Measurements from ENCODE around the gene HIC1. TPM values are rescaled to one million over a fixed set of nuclear protein-coding genes. Genes with fewer than 3 reads are reported as not detected.

The HIC1 gene
- total and polyA plus RNA-seq, 9 of the 15 experiments (the other 6 are each of a cell fraction or from before 2014, with no cell fraction given), result 0.01 to 2.5 (median 0.18) TPM

DNA sequence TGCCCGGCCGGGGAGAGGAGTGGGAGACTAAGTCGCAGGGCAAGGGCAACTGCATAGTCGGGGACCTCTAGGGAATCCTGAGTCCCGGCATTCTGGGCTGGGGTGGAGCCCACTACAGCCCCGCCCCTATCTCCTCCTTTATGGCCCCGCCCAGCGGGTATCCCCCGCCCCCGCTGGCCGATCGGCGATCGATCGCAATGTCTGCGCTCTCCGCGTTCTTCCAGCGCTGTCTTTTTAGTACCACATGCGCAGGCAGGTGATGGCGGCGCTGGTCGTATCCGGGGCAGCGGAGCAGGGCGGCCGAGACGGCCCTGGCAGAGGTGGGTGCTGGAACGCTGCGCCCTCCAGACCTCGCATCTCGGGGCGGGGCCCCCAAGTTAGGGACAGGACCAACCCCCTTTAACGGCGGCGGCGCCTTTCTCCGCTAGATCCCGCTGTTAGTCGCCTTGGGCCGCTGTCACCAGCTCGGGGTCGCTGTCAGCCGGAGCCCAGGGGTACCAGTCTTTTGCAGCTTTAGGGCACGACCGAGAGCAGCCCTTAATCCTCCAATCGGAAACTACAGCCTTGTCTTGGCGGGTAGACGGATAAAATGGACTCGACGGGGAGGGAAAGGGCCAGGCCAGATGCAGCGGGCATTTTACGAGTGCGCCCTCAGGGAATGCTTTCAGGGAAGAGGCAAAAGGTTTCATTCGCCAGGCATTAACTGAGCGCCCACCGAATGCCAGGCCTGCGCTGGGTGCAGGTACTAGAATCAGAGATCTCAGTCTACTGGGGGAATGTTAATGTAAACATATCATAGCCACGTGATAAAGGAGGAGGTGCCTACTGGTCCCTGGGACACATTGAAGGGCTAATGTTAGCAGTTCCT lies 24.8 kb upstream of the HIC1 start, which contains the start of gene DPH1 (continued):
- TF ChIP-seq NR3C1 (CRISPR knock-in tag; IDR thresholded peaks at IDR 0.05) (no peak), KLF10 (CRISPR knock-in tag; IDR thresholded peaks at IDR 0.05) (no peak), HDAC8 (tag; IDR thresholded peaks at IDR 0.05) (no peak), PTTG1 (tag; IDR thresholded peaks at IDR 0.05; ENCODE audit: low read depth) (no peak), ZNF76 (CRISPR knock-in tag; IDR thresholded peaks at IDR 0.05; ENCODE audit: borderline replicate concordance) (no peak), BCL6 (CRISPR knock-in tag; IDR thresholded peaks at IDR 0.05) (no peak), ZNF121 (CRISPR knock-in tag; conservative IDR thresholded peaks at IDR 0.05) (no peak), CHD1 (IDR thresholded peaks at IDR 0.05; ENCODE audit: low read length) (no peak), ZNF644 (tag; IDR thresholded peaks at IDR 0.05; ENCODE audit: low read depth) (no peak), CEBPB (tag; IDR thresholded peaks at IDR 0.05) (no peak), YBX1 (IDR thresholded peaks at IDR 0.05) (no peak), CBFB (CRISPR knock-in tag; IDR thresholded peaks at IDR 0.05) (no peak), SNIP1 (IDR thresholded peaks at IDR 0.05; ENCODE audit: low read depth) (no peak), ZNF316 (IDR thresholded peaks at IDR 0.05) (no peak), GTF2E2 (tag; IDR thresholded peaks at IDR 0.05) (no peak), GTF3C2 (IDR thresholded peaks at IDR 0.05; ENCODE audit: borderline replicate concordance, extremely low read depth, insufficient read length) (no peak)
- TF ChIP-seq, protein P1, sequence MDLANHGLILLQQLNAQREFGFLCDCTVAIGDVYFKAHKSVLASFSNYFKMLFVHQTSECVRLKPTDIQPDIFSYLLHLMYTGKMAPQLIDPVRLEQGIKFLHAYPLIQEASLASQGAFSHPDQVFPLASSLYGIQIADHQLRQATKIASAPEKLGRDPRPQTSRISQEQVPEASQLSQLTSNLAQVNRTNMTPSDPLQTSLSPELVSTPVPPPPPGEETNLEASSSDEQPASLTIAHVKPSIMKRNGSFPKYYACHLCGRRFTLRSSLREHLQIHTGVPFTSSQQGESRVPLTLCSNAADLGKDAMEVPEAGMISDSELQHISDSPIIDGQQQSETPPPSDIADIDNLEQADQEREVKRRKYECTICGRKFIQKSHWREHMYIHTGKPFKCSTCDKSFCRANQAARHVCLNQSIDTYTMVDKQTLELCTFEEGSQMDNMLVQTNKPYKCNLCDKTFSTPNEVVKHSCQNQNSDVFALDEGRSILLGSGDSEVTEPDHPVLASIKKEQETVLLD (IDR thresholded peaks at IDR 0.05), result no peak
- TF ChIP-seq, protein P2, sequence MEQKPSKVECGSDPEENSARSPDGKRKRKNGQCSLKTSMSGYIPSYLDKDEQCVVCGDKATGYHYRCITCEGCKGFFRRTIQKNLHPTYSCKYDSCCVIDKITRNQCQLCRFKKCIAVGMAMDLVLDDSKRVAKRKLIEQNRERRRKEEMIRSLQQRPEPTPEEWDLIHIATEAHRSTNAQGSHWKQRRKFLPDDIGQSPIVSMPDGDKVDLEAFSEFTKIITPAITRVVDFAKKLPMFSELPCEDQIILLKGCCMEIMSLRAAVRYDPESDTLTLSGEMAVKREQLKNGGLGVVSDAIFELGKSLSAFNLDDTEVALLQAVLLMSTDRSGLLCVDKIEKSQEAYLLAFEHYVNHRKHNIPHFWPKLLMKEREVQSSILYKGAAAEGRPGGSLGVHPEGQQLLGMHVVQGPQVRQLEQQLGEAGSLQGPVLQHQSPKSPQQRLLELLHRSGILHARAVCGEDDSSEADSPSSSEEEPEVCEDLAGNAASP (IDR thresholded peaks at IDR 0.05), result no peak
- TF ChIP-seq, protein P3, sequence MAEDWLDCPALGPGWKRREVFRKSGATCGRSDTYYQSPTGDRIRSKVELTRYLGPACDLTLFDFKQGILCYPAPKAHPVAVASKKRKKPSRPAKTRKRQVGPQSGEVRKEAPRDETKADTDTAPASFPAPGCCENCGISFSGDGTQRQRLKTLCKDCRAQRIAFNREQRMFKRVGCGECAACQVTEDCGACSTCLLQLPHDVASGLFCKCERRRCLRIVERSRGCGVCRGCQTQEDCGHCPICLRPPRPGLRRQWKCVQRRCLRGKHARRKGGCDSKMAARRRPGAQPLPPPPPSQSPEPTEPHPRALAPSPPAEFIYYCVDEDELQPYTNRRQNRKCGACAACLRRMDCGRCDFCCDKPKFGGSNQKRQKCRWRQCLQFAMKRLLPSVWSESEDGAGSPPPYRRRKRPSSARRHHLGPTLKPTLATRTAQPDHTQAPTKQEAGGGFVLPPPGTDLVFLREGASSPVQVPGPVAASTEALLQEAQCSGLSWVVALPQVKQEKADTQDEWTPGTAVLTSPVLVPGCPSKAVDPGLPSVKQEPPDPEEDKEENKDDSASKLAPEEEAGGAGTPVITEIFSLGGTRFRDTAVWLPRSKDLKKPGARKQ (CRISPR knock-in tag; IDR thresholded peaks at IDR 0.05), result no peak
- TF ChIP-seq, protein P4, sequence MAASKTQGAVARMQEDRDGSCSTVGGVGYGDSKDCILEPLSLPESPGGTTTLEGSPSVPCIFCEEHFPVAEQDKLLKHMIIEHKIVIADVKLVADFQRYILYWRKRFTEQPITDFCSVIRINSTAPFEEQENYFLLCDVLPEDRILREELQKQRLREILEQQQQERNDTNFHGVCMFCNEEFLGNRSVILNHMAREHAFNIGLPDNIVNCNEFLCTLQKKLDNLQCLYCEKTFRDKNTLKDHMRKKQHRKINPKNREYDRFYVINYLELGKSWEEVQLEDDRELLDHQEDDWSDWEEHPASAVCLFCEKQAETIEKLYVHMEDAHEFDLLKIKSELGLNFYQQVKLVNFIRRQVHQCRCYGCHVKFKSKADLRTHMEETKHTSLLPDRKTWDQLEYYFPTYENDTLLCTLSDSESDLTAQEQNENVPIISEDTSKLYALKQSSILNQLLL (CRISPR knock-in tag; IDR thresholded peaks at IDR 0.05; ENCODE audit: borderline replicate concordance), result no peak

Data from K562 (cell line).